Suprapubic skin (tissue), 4 donors: ENCODE data around the gene ORAI2.

Experiments
- EP300 ChIP-seq: sonication (generic); formaldehyde crosslinking; IDR thresholded peaks from one replicate; pipeline ENCODE4 v1.6.1; 2017; ENCODE audit warnings: antibody characterized with exemption
- POLR2A ChIP-seq, 2 donors: fragments of 450-650 bp; IDR thresholded peaks; one replicate each; pipeline ENCODE4 v1.6.1; 2017; ENCODE audit warnings: antibody characterized with exemption in 2 of 2, mild to moderate bottlenecking in 2 of 2, moderate library complexity in 2 of 2
- POLR2AphosphoS5 ChIP-seq, 3 donors: sonication (generic); formaldehyde crosslinking; IDR thresholded peaks; one replicate each; pipeline ENCODE4 v1.6.1; 2017; ENCODE audit warnings: antibody characterized with exemption in 3 of 3
- TF ChIP-seq, protein P1 (sequence below), 2 donors: fragments of 200-600 bp in 1 of 2; fragments of 450-650 bp in 1 of 2; sonication (generic) in 1 of 2; IDR thresholded peaks; one replicate each; pipeline ENCODE4 v1.5.1; 2016 to 2019; ENCODE audit warnings: antibody characterized with exemption in 2 of 2, mild to moderate bottlenecking in 1 of 2, moderate library complexity in 1 of 2

GRCh38 chr7:102456327-102456726 is 23.0 kb downstream of the ORAI2 start:
- TF ChIP-seq POLR2A (IDR thresholded peaks at IDR 0.05) (no peak), POLR2AphosphoS5 (IDR thresholded peaks at IDR 0.05) (no peak), EP300 (no peak)
- TF ChIP-seq, protein P1, sequence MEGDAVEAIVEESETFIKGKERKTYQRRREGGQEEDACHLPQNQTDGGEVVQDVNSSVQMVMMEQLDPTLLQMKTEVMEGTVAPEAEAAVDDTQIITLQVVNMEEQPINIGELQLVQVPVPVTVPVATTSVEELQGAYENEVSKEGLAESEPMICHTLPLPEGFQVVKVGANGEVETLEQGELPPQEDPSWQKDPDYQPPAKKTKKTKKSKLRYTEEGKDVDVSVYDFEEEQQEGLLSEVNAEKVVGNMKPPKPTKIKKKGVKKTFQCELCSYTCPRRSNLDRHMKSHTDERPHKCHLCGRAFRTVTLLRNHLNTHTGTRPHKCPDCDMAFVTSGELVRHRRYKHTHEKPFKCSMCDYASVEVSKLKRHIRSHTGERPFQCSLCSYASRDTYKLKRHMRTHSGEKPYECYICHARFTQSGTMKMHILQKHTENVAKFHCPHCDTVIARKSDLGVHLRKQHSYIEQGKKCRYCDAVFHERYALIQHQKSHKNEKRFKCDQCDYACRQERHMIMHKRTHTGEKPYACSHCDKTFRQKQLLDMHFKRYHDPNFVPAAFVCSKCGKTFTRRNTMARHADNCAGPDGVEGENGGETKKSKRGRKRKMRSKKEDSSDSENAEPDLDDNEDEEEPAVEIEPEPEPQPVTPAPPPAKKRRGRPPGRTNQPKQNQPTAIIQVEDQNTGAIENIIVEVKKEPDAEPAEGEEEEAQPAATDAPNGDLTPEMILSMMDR (IDR thresholded peaks at IDR 0.05), result no peak
